G401.6 (cell line): ENCODE measurements around the gene SLC9A9.

ENCODE experiments used
- FAIRE-seq: peaks from 2 replicates; lab custom pipeline; 2012; peaks lifted over from hg19 to GRCh38; lab: Jason Lieb, UNC

Gene SLC9A9

GRCh38 chr3:143241481-143241951 lies 606.8 kb downstream of the SLC9A9 start:
- no peak for FAIRE-seq

DNA sequence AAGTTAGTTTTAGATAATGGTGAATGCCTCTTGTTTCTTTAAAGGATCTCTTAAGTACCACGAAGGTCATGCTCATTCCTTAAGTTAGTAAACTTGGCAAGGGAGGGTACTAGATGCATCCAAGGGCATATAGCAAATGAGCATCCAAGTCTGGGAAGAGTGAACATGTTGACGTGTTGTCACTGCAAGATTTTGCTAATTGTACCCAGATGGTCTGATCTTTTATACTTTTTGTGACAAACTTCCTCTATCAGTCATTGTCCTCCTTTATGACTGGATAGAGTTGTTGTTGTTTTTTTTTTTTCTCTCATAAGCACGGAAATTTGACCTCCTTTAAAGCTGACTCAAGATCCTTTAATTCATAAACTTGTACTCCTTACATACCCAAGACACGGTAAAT lies 607.4 kb downstream of the SLC9A9 start:
- no peak for FAIRE-seq

GRCh38 chr3:143239031-143239430 lies 609.2 kb downstream of the SLC9A9 start:
- no peak for FAIRE-seq

DNA sequence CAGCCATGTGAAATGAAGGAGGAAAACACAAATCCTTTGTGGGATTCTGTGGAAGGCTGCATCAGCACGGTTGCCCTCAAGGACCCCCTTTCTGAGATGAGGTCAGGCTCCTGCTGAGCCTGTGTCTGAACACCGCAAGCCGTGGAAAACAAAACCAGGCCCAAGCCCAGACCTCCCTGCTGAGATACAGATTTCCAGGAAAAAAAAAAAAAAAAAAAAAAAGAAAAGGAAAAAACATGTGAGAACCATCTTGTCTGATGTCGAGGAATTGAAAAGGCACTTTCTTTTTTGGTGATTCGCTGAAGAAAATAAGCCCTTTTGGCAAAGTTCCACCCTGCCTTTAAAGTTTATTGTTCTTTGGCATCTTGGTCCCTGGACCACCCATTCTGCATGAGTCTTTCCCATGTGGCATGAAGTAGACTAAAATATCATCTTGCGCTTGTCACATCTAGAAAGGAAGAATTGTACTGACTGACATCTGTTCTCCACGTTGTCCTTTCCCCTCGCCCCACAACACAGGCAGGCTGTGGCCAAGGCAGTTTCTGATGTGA lies 611.1 kb downstream of the SLC9A9 start:
- FAIRE-seq = no peak

- no peak for FAIRE-seq
Observed at GRCh38 chr3:143236226-143236964, 611.9 kb downstream of the SLC9A9 start.

GRCh38 chr3:143235614-143236204 lies 612.6 kb downstream of the SLC9A9 start:
- no peak for FAIRE-seq

- no peak for FAIRE-seq
Observed at GRCh38 chr3:143234526-143234925, 613.7 kb downstream of the SLC9A9 start.

- FAIRE-seq = no peak
Observed at GRCh38 chr3:143232981-143233380, 615.3 kb downstream of the SLC9A9 start.

- no peak for FAIRE-seq
Observed at GRCh38 chr3:143228405-143228804, 619.9 kb downstream of the SLC9A9 start.

DNA sequence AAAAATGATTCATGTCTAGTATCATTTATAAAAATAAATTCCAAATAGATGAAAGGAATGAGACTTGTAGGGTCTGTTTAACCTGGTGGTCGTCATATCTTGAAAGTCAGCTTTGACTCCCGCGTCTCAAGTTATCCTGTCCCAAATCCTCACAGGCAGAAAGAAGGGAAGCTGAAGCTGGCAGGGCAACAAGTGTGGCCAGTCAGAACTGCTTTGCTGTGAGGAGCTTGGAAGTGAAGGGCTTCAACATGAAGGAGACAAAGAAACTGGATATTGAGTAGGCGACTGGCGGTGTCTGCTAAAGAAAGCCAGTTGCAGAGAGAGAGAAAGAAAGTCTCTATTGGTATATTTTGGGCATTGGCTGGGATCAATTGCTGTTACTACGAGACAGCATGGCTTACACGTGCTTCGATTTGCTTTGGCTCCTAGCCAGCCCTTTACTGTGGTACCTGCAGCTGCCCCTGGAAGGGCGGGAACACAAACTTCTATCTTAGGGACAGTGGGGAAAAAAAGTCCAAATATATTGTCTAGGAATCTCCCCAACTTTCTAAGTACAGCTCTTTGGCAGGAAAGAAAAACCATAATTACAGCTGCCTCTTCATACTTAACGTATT lies 621.5 kb downstream of the SLC9A9 start:
- FAIRE-seq = no peak

DNA sequence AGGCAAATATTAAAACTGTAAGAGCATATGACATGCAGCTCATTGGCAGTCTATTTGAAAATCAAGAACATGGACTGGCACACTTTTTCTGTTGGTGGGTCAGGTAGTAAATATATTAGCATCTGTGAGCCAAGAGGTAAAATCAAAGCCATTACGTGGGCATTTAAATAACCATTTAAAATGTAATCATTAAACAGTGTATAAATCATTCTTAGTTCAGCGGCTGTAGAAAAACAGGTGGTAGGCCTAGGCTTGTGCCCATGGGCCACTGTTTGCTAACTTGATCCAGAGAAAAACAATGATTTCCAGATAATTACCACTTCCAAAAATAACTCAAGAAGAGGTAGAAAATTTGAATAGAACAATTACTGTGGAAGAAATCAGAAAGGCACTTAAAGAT lies 623.6 kb downstream of the SLC9A9 start:
- FAIRE-seq = no peak

GRCh38 chr3:143222981-143223380 lies 625.3 kb downstream of the SLC9A9 start:
- no peak for FAIRE-seq

DNA sequence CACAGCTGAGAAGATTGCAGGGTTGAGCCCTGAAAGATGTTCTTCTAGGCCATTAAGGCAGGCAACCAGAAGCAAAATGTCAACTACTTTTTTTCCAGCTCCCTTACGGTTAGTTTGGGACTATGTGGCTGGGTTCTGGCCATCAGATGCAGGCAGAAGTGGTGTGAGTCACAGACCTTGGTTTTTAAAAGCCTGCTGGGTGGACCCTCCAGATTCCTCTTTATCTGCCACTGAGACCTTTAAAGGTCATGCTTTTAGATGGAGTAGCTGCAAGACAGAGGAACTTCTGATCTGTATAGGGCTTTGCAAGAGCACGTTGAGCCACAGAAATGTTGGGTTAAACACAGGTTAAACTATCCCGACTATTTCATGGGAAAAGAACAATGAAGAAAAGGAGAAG lies 625.8 kb downstream of the SLC9A9 start:
- FAIRE-seq = no peak

DNA sequence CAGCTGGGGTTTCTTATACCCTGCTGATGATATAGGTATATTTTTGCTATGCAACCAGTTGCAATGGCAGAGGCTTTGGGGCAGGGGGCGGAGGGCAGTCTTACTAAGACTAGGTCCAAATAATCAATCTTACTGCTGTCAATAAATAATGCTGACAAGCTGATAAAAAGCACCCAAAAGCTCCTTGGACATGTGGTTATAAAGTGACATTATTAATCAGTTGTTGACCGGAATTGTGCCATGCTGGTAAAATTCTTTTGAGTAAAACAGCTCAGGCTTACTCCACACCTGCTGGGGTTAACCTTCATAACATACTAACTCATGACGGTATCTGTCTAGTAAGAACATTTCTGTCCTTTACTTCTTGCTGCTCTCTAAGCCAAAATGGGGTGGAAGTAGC lies 626.8 kb downstream of the SLC9A9 start:
- no peak for FAIRE-seq

DNA sequence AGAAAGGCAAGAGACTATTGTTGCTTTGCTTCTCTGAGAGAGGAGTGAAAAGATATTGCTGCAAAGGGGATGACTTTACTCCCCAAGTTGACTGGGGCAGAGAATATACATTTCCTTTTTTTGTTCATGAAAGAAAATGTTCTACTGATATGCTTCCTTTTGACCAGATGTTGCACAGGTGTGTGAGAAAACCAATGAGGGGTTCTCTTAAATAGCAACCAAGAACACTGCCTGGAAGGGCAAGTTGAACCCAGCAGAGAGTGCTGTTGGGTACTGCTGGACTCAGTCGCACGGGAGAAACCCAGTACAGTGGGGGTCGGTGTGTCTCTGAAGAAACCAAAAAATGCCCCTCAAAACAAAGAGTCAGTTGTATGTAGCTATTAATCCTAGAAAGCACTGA lies 627.5 kb downstream of the SLC9A9 start:
- no peak for FAIRE-seq

DNA sequence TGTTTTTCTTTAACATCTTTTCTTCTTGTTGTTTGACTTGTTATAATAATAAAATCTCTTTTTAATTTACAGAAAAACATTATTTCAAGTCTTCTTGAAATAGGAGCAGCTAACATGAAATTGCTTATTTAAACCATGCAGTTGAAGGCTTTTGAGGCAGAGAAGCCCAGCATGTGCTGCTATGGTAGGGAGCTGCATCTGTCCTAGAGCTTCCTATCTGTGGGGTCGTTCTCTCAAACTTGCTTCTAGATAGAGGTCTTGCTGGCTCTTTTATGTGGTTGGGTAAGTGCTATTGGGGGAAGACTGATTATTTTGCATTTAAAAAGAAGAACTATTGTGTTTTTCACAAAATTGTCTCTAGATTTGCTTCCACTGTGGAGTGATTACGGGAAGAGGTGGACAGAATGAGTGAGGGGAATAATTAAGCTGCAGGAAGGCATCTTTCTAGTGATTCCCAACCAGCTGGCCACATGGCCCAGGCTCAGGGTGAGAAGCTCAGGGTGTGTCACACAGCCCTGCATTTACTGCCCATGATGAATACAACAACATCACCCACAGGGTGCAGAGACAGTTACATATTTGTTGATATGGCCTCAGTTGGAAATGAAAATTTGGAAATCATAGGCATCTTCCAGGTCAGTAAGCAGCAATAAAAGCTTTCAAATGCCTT lies 630.0 kb downstream of the SLC9A9 start:
- FAIRE-seq = no peak

GRCh38 chr3:143217283-143217682 lies 631.0 kb downstream of the SLC9A9 start:
- no peak for FAIRE-seq

DNA sequence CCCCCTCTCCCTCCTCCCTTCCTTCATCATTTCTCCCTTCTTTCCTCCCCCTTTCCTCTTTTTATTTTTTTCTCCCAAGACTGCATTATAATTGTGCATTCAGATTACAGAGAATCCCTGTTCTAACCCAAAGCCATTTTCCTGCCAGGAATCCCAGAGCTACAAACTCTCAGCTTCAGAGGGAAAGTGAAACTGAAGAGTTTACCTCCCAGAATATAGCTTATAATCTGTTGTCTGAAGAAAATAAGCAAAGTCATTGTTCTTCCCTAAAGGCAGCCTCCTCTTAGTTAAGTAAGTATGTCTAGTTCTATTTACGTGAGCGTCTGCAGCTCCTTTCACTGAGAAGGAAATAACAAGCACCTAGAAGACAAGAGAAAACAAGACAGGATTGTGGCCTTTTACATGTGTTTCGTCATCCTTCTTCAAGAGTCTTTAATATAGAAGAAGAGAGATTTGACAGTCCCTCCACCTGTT lies 631.5 kb downstream of the SLC9A9 start:
- FAIRE-seq = no peak
